ENCODE results near the gene MEMO1. TPM values are rescaled to one million over a fixed set of nuclear protein-coding genes. Genes with fewer than 3 reads are reported as not detected.

MEMO1 gene
- total and polyA plus RNA-seq, 2 of the 4 experiments (the other 2 are of a cell fraction): 23.7 to 49.7 TPM

DNA sequence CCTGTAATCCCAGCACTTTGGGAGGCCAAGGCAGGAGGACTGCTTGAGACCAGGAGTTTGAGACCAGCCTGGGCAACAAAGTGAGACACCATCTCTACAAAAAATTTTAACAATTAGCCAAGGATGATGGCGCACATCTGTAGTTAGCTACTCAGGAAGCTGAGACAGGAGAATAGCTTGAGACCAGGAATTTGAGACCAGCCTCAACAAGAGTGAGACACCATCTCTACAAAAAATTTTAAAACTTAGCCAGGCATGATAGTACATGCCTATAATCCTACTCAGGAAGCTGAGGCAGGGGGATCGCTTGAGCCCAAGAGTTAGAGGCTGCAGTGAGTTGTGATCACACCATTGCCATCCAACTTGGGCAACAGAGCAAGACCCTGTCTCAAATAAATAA lies 7.0 kb downstream of the MEMO1 start:
- Histone ChIP-seq H3K4me2 (ENCODE audit: low read depth, low read length) (no peak overlapping the region), H3K18ac (ENCODE audit: low read depth, low read length) (no peak overlapping the region), H4K91ac (ENCODE audit: insufficient read depth, low read depth, low read length) (no peak overlapping the region), H2BK20ac (ENCODE audit: low read depth, low read length) (no peak overlapping the region), H4K20me1 (ENCODE audit: insufficient read depth, low read length) (peaks cover 46% of the 10 kb centered on the region), H3K9me3 (ENCODE audit: control insufficient read depth, insufficient read depth, low read length) (no peaks in the 10 kb centered on the region), H3K79me1 (ENCODE audit: low read depth in 1 of 2, low read length in 2 of 2) (peaks cover 15 to 32% of the 10 kb centered on the region in 2 experiments), H2AFZ (replicated peaks; ENCODE audit: low read length, poor library complexity) (no peak overlapping the region), H3K27ac (ENCODE audit: insufficient read depth, low read length) (no peak overlapping the region), H3K27me3 (ENCODE audit: control insufficient read depth, insufficient read depth, low read length) (no peaks in the 10 kb centered on the region), H2AK9ac (replicated peaks; ENCODE audit: low read depth, low read length, poor library complexity) (no peak overlapping the region), H3K36me3 (ENCODE audit: control insufficient read depth, insufficient read depth, low read length) (no peaks in the 10 kb centered on the region), H2BK15ac (ENCODE audit: low read depth, low read length) (no peak overlapping the region), H3K9me1 (ENCODE audit: insufficient read depth, low read length) (no peaks in the 10 kb centered on the region; the same call in 1 of the 2 replicates), H3K4ac (ENCODE audit: low read depth, low read length) (no peak overlapping the region), H2AK5ac (ENCODE audit: low read depth, low read length) (no peak overlapping the region), H3K23ac (ENCODE audit: low read depth, low read length) (no peak overlapping the region; the same call in 1 of the 2 replicates), H3K9ac (ENCODE audit: low read depth, low read length) (no peak overlapping the region), H3K14ac (replicated peaks; ENCODE audit: low read depth, low read length) (no peak overlapping the region; the same call in 1 of the 2 replicates), H3K56ac (ENCODE audit: extremely low read depth, insufficient read depth, low read length) (no peak overlapping the region), H4K8ac (ENCODE audit: low read depth in 2 of 2, low read length in 2 of 2) (no peak overlapping the region), H3K4me3 (ENCODE audit: insufficient read depth, low read depth, low read length) (no peak overlapping the region), H2BK120ac (ENCODE audit: low read depth, low read length) (no peak overlapping the region), H2BK5ac (ENCODE audit: low read depth, low read length, poor library complexity, severe bottlenecking) (no peak overlapping the region), H3K4me1 (ENCODE audit: control insufficient read depth, insufficient read depth, low read length) (peaks cover 5% of the 10 kb centered on the region), H4K5ac (ENCODE audit: low read depth, low read length) (no peak overlapping the region)
- ATAC-seq (ENCODE audit: low read depth): peak; percentile 46; the same call in 1 of the 2 replicates
- POLR2A ChIA-PET (ENCODE audit: unreplicated experiment): no interaction called here
- in situ Hi-C loops (cut with MboI; ENCODE audit: low sequenced_read_pairs): no loop called here
- intact Hi-C loops (cut with micrococcal nuclease): loop anchor here (10.0 kb wide), 1 partner anchor 59 kb away; no protein-coding TSS in a partner anchor
- TF ChIP-seq RFX5 (IDR thresholded peaks at IDR 0.05; ENCODE audit: low read depth, low read length) (no peak), NFE2L2 (IDR thresholded peaks at IDR 0.05; ENCODE audit: low read depth, low read length) (no peak), BHLHE40 (IDR thresholded peaks at IDR 0.05; ENCODE audit: low read depth, low read length) (no peak), RCOR1 (IDR thresholded peaks at IDR 0.05; ENCODE audit: insufficient replicate concordance, low read length) (no peak), FOS (IDR thresholded peaks at IDR 0.05; ENCODE audit: low read depth, low read length) (no peak)
- TF ChIP-seq, protein P1, sequence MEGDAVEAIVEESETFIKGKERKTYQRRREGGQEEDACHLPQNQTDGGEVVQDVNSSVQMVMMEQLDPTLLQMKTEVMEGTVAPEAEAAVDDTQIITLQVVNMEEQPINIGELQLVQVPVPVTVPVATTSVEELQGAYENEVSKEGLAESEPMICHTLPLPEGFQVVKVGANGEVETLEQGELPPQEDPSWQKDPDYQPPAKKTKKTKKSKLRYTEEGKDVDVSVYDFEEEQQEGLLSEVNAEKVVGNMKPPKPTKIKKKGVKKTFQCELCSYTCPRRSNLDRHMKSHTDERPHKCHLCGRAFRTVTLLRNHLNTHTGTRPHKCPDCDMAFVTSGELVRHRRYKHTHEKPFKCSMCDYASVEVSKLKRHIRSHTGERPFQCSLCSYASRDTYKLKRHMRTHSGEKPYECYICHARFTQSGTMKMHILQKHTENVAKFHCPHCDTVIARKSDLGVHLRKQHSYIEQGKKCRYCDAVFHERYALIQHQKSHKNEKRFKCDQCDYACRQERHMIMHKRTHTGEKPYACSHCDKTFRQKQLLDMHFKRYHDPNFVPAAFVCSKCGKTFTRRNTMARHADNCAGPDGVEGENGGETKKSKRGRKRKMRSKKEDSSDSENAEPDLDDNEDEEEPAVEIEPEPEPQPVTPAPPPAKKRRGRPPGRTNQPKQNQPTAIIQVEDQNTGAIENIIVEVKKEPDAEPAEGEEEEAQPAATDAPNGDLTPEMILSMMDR (conservative IDR thresholded peaks at IDR 0.05; ENCODE audit: low read depth, low read length): no peak
- TF ChIP-seq, protein P2, sequence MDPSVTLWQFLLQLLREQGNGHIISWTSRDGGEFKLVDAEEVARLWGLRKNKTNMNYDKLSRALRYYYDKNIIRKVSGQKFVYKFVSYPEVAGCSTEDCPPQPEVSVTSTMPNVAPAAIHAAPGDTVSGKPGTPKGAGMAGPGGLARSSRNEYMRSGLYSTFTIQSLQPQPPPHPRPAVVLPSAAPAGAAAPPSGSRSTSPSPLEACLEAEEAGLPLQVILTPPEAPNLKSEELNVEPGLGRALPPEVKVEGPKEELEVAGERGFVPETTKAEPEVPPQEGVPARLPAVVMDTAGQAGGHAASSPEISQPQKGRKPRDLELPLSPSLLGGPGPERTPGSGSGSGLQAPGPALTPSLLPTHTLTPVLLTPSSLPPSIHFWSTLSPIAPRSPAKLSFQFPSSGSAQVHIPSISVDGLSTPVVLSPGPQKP (IDR thresholded peaks at IDR 0.05; ENCODE audit: borderline replicate concordance, low read depth, low read length): no peak
- CTCF ChIA-PET: no interaction called here
- WGBS, 2 experiments (ENCODE audit: extremely low coverage in 2 of 2, insufficient read length in 1 of 2): no CpG with 5 or more reads among the region's 2 CpGs
- dilution Hi-C loops (cut with HindIII; ENCODE audit: low sequenced_read_pairs, unreplicated experiment): no loop called here
- DNase-seq: no peak
- BruUV-seq (replicated peaks): no TSS peak

Measured in IMR-90 (cell line).